Measurements from ENCODE around the gene ACOT13.
"Not testable (repeated sequence)": the region's sequence is repeated elsewhere in the genome, so short reads cannot be mapped to it uniquely, and the experiment has no call there.

DNA sequence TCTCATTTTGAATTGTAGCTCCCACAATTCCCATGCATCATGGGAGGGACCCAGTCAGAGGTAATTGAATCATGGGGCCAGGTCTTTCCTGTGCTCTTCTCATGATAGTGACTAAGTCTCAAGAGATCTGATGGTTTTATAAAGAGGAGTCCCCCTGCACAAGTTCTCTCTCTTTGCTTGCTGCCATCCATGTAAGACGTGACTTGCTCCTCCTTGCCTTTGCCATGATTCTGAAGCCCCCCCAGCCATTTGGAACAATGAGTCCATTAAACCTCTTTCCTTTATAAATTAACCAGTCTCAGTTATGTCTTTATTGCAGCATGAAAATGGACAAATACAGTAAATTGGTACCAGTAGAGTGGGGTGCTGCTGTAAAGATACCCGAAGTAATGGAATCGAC is 63.8 kb downstream of the ACOT13 start:
- TF ChIP-seq, protein P1, sequence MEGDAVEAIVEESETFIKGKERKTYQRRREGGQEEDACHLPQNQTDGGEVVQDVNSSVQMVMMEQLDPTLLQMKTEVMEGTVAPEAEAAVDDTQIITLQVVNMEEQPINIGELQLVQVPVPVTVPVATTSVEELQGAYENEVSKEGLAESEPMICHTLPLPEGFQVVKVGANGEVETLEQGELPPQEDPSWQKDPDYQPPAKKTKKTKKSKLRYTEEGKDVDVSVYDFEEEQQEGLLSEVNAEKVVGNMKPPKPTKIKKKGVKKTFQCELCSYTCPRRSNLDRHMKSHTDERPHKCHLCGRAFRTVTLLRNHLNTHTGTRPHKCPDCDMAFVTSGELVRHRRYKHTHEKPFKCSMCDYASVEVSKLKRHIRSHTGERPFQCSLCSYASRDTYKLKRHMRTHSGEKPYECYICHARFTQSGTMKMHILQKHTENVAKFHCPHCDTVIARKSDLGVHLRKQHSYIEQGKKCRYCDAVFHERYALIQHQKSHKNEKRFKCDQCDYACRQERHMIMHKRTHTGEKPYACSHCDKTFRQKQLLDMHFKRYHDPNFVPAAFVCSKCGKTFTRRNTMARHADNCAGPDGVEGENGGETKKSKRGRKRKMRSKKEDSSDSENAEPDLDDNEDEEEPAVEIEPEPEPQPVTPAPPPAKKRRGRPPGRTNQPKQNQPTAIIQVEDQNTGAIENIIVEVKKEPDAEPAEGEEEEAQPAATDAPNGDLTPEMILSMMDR (IDR thresholded peaks at IDR 0.05; ENCODE audit: low read length): not testable (repeated sequence)
- not testable (repeated sequence) for TF ChIP-seq EZH2 (IDR thresholded peaks at IDR 0.05; ENCODE audit: borderline replicate concordance, low read length)
